Right kidney (tissue), 1 donor: Measurements from ENCODE around the gene ATRNL1.
"Not testable (repeated sequence)": the region's sequence is repeated elsewhere in the genome, so short reads cannot be mapped to it uniquely, and the experiment has no call there.

Experiments
- DNase-seq: peaks from one replicate; pipeline ENCODE4 v3.0.0-alpha.2; 2016

The ATRNL1 gene

GRCh38 chr10:115082506-115082905 lies 10.7 kb upstream of the ATRNL1 start:
- DNase-seq = no peak

DNA sequence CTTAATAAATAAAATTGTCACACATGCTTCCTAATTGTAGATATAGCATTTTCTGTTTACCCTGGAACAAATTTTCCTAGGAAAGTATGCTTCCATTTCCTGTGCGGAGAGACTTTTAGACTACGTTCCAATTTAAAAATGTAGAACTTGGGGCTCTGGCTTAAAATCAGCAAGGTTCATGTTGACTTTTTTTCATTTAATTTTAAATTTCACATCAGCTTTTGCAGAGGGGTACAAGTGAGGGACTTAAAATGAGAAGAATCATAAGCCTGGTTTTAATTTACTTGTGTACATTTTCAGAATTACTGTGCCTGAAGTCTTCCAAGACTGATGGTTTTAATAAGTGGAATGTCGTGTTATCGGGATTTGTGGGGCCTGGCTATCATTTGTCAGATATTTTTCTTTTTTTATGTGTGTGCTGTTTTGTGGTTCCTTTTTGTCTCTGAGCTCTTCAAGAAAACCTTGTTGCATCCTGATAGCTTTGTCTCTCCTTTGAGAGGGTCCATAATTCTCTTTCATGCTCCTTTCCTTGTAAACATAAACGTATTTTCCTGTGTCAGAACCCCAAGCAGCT lies 8.8 kb upstream of the ATRNL1 start:
- no peak for DNase-seq

GRCh38 chr10:115091161-115091560 lies 2.0 kb upstream of the ATRNL1 start:
- no peak for DNase-seq

DNA sequence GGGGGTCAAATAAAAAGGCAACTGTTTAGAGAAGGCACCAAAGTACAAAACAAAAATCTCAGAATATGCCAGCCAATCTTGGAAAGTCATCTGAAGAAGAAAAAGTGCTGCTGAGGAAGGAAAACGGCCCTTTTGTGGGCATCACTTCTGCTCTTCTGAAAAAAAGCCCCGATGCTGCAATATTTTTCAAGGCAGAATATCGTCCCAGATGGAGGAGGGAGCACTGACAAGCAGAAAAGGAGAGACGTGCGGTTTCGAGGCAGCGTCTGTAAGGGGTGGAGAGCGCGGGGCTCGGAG lies 959 bp upstream of the ATRNL1 start:
- DNase-seq = no peak

DNA sequence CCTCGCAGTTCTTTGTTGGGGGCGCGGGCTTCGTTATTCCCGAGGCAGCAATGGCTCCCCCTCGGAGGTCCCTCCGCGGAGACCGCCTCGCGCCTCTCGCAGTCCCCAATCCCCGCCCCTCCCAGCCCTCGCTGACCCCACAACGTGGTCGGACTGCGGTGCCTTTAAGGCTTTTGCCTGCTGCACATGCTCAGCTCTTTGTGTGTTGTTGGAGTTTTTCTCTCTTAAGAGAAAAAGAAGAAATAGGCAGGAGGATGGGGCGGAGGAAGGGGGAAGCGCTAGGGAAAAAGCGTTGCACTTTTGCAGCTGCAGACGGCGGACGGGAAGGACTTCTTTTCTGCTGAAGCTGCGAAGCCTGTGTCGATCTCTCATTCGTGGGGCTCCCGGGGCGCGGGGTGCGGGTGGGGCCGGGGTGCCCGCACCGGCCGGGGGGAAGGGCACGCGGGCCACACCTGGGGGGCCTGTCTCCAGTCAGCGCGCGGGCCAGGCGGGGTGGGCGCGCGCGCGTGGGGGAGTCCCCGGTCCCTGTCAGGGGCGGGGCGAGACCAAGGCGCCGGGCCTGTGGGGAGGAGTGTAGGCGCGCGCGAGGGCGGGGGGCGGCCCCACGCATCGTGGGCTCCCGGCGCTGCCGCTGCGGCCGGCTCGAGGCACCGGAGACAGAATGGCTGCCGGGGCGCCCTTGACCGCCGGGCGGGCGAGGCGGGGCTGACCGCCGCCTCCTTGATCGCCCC lies 445 bp upstream of the ATRNL1 start:
- DNase-seq = peak; percentile 83

DNA sequence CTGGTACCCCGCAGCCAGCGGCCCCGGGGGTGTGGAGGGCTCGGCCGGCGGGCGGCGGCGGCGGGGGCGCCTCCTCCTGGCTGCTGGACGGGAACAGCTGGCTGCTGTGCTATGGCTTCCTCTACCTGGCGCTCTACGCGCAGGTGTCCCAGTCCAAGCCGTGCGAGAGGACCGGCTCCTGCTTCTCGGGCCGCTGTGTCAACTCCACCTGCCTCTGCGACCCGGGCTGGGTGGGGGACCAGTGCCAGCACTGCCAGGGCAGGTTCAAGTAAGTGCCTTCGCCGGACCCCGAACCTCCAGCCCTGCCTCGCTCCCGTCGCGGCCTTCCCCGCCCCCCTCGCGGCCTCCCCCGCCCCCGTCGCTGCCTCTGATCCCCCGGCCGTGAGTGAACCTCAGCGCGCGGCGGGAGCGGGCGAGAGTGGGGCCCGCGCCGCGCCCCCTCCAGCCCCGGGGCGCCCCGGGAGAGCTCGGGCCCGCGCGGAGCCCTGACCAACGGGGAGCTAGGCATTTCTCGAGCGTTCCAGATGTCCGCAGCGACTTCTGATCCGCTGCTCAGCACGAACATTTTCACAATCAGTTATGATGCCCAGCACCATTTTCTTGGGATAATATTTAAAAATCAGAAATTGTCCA lies 727 bp downstream of the ATRNL1 start:
- no peak for DNase-seq

GRCh38 chr10:115094416-115095140 lies 1.4 kb downstream of the ATRNL1 start:
- peak; percentile 44 for DNase-seq

DNA sequence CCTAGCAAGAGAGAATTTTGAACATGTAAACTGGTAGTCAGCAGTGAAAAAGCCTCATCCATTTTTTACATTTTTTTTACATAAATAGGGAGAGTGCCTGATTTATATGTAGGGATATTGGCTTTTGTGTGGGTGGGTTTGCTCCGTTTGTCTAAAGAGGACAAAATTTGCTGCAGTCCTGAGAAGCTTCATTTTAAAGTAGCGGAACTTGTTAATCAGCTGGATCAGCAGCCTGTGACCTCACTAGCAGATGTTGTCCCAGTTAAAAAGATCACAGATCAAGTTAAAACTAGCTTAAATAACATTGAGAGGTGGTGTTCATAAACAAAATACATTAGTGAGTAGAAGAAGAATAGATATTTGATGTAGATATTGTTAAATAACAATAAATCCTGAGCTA lies 2.6 kb downstream of the ATRNL1 start:
- DNase-seq = peak; percentile 21

DNA sequence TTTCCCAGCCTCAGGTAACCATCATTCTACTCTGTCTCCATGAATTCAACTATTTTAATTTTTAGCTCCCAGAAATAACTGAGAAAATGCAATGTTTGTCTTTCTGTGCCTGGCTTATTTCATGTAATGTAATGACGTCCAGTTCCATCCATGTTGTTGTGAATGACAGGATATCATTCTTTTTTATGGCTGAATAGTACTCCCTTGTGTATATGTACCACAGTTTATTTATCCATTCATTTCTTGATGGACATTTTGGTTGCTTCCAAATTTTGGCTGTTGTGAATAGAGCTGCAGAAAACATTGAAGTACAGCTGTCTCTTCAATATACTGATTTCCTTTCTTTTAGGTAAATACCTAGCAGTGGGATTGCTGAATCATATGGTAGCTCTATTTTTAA lies 10.5 kb downstream of the ATRNL1 start:
- no peak for DNase-seq

DNA sequence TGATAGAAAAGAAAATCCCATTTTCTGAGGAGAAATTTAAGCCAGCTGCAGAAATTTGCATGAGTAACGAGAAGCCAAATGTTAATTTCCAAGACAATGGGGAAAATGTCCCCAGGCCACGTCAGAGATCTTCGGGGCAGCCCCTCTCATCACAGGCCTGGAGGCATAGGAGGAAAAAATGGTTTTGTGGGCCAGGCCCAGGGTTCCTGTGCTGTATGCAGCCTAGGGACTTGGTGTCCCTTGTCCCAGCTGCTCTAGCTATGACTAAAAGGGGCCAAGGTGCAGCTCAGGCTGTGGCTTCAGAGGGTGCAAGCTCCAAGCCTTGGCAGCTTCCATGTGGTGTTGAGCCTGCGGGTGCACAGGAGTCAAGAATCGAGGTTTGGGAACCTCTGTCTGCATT lies 12.2 kb downstream of the ATRNL1 start:
- DNase-seq = not testable (repeated sequence)

- no peak for DNase-seq
Measured at GRCh38 chr10:115107830-115108229, 14.7 kb downstream of the ATRNL1 start.

GRCh38 chr10:115117301-115117700 lies 24.1 kb downstream of the ATRNL1 start:
- DNase-seq = no peak

DNA sequence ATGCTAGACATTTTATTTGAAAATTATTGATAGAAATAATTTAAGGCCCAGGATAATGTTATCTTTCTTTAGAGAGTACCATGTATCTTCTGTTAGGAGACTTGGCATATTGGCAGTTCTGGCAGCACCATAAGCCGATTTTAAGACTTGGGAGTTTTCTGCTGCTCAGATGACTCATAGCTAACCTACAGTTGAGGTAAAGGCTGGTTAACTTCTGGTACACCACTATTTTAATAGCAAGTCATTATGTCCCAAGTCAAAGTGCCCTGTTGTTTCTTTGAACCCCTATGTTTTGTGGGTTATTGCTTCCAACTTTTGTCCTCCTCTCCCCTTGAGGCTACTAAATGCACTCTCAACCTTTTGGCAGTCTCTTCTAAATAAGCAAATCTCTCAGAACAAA lies 25.2 kb downstream of the ATRNL1 start:
- no peak for DNase-seq

- DNase-seq = no peak
Measured at GRCh38 chr10:115125505-115125904, 32.3 kb downstream of the ATRNL1 start.

DNA sequence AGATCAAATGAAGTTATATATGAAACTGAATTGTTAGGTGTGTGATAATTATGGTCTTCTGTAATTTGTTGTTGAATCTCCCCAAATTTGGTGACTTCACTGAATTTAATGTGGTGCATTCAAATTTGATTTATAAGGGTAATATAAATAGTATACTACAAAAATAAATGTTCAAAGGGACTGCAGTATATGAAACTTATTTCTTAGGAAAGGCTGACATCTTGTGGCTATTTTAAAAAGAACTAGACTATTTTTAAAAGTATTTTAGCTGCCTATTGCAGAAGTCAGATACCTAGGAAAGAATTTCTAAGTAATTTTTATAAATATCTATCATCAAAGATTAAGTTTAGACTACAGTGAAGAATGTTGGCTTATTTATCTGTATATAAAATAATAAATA lies 36.6 kb downstream of the ATRNL1 start:
- DNase-seq = no peak

DNA sequence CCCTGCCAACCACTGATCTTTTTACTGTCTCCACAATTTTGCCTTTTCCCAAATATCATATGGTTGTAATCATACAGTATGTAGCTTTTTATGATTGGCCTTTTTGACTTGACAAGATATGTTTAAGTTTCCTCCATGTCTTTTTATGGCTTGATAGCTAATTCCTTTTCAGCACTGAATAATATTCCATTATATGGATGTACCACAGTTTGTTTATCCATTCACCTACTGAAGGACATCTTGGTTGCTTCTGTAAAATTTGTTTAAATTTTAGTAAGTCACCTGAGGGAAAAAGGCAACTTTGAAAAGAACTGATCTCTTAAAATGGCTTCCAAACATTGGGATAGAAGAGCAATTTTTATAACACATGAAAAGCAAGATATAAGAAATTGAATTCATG lies 43.5 kb downstream of the ATRNL1 start:
- no peak for DNase-seq

DNA sequence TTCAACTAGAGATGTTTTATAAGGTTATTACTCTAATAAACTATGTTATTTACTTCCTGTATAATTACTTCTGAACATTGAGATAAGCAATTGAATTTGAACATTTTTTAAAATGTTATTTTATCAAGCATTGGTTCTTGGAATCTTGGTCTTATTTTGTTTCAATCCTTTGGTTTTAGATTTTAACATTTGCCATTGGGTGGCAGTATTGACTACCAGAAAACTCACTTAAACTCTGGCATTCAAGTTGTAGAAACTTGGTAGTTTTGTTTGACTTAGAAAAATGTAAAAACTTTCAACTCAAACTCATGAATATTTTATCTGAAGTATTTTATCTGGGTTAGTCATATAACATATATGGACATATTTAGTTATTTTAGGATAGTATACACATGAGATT lies 48.1 kb downstream of the ATRNL1 start:
- DNase-seq = no peak

GRCh38 chr10:115157357-115157756 lies 64.2 kb downstream of the ATRNL1 start:
- no peak for DNase-seq

- DNase-seq = no peak
Measured at GRCh38 chr10:115163129-115163528, 70.0 kb downstream of the ATRNL1 start.

GRCh38 chr10:115164220-115164619 lies 71.1 kb downstream of the ATRNL1 start:
- no peak for DNase-seq

GRCh38 chr10:115167751-115168150 lies 74.6 kb downstream of the ATRNL1 start:
- no peak for DNase-seq

DNA sequence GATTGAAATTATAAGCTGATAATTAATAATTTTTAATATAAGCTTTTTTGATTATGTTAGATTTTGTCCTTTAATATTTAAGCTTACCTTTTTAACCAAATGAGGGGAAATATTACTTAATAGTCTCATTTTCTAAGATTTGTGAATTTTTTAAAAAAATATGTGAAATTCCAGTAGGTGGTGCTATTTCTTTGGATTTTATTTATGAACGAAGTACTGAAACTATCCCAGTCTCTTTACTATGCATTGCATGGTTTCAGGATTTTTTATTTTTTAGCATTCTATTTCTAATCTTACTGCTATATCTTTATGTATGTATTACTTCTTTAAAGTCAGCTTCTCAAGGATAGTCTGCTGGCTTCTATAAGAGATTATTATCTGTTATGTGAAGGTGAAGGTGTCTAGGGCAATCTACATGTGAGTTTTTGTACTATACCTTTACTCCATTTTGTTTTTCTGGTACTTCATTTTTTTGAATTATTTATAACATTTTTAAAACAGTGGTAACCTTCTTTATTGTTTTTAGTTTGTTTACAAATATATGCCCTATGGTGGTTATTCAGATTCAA lies 78.3 kb downstream of the ATRNL1 start:
- no peak for DNase-seq

DNA sequence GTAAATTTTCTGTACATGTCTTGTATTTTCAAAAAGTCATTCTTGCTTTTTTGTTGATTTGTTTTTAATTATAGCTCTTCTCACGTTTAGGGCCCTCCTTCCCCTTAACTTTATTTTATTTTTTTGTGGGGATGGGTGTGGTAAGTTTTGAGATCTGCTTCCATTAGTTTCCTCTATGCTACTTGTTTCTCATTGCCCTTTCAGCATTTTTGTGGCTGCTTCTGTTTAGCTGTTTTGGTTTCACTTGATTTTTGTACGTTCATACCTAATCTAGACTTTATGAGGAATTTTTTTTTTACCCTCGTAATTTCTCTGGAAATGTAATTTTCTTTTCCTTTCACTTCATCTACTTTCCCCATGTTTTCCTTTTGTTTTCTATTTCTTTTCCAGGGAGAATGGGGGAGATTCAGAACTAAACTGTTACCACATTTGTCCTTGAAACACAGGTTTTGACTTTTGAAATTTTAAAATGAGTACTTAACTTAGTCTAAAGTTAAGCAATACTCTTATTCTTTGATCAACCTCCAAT lies 80.8 kb downstream of the ATRNL1 start:
- DNase-seq = no peak
